Gastroesophageal sphincter (tissue), 4 donors: ENCODE measurements around the gene COL19A1. TPM values are rescaled to one million over a fixed set of nuclear protein-coding genes. Genes with fewer than 3 reads are reported as not detected.
"Not testable (repeated sequence)": the region's sequence is repeated elsewhere in the genome, so short reads cannot be mapped to it uniquely, and the experiment has no call there.

Source experiments
- ATAC-seq: fragments of 150-250 bp; one replicate; pipeline ENCODE4 v1.9.1; 2016; ENCODE audit warnings: mild to moderate bottlenecking, moderate library complexity
- H3K27ac ChIP-seq, 4 donors: fragments of 200-600 bp; sonication (generic) in 3 of 4; 1 replicate in 3 of 4; 2 replicates in 1 of 4; pipeline ENCODE4 v1.5.1; 2016 to 2019
- H3K27me3 ChIP-seq: fragments of 200-600 bp; sonication (generic); one replicate; pipeline ENCODE4 v1.5.1; 2019
- H3K36me3 ChIP-seq, 2 donors: fragments of 200-600 bp; sonication (generic); one replicate each; pipeline ENCODE4 v1.5.1; 2019; ENCODE audit warnings: control low read depth in 1 of 2
- H3K4me1 ChIP-seq, 3 donors: fragments of 200-600 bp; sonication (generic); 1 replicate in 2 of 3; 2 replicates in 1 of 3; pipeline ENCODE4 v1.5.1; 2016 to 2019; ENCODE audit warnings: control low read depth in 2 of 3
- H3K4me3 ChIP-seq, 2 donors: fragments of 200-600 bp; sonication (generic); one replicate each; pipeline ENCODE4 v1.5.1; 2019; ENCODE audit warnings: mild to moderate bottlenecking in 1 of 2, moderate library complexity in 1 of 2
- H3K9me3 ChIP-seq, 3 donors: fragments of 200-600 bp; sonication (generic); one replicate each; pipeline ENCODE4 v1.5.1; 2017 to 2019; ENCODE audit warnings: control low read depth in 2 of 3
- CTCF ChIP-seq, 4 experiments: fragments of 200-600 bp in 2 of 4; fragments of 450-650 bp in 2 of 4; sonication (generic) in 1 of 4; IDR thresholded peaks; one replicate each; pipeline ENCODE4 v1.5.1; 2017 to 2019; ENCODE audit warnings: antibody characterized with exemption in 4 of 4, mild to moderate bottlenecking in 2 of 4, moderate library complexity in 2 of 4
- EP300 ChIP-seq: sonication (generic); formaldehyde crosslinking; IDR thresholded peaks from one replicate; pipeline ENCODE4 v1.6.1; 2017; ENCODE audit warnings: antibody characterized with exemption, mild to moderate bottlenecking
- POLR2A ChIP-seq, 2 donors: fragments of 450-650 bp; IDR thresholded peaks; one replicate each; pipeline ENCODE4 v1.6.1; 2017; ENCODE audit warnings: antibody characterized with exemption in 2 of 2, mild to moderate bottlenecking in 2 of 2, moderate library complexity in 1 of 2
- POLR2AphosphoS5 ChIP-seq: sonication (generic); formaldehyde crosslinking; IDR thresholded peaks from one replicate; pipeline ENCODE4 v1.6.1; 2017; ENCODE audit warnings: antibody characterized with exemption
- WGBS, 2 donors: methylation state at CpG; one replicate each; pipeline ENCODE4 v1.1.5; 2018; ENCODE audit warnings: low coverage in 1 of 2; 5-methylcytosine and 5-hydroxymethylcytosine counted together
- total RNA-seq, 4 donors: library from RNA; depleted of rRNA; stranded (reverse); fragments of >200 nt; gene quantifications; one replicate each; pipeline ENCODE4 v1.1.0, GENCODE V29; 2016

COL19A1 gene
- total RNA-seq, 4 donors from 2014 or later = 3.7 to 15.6 (median 6.5) TPM

GRCh38 chr6:69987550-69987949 lies 121.2 kb downstream of the COL19A1 start:
- Histone ChIP-seq H3K9me3 (no peaks in the 10 kb centered on the region), H3K36me3 (no peaks in the 10 kb centered on the region), H3K4me1 (no peaks in the 10 kb centered on the region), H3K27ac (no peak overlapping the region), H3K27me3 (no peaks in the 10 kb centered on the region), H3K4me3 (no peak overlapping the region)
- no peak for ATAC-seq
- TF ChIP-seq POLR2A (IDR thresholded peaks at IDR 0.05) = no peak
- no peak for TF ChIP-seq CTCF (IDR thresholded peaks at IDR 0.05)
- TF ChIP-seq POLR2AphosphoS5 = no peak
- 55 to 72% methylated on average over 2 of the region's 2 CpGs for WGBS, 2 donors

GRCh38 chr6:69988458-69989126 lies 122.2 kb downstream of the COL19A1 start:
- Histone ChIP-seq H3K4me3 (no peak overlapping the region), H3K4me1 (no peaks in the 10 kb centered on the region), H3K9me3 (no peaks in the 10 kb centered on the region), H3K27me3 (no peaks in the 10 kb centered on the region), H3K27ac (no peak overlapping the region), H3K36me3 (no peaks in the 10 kb centered on the region)
- TF ChIP-seq CTCF (IDR thresholded peaks at IDR 0.05) (no peak), POLR2A (IDR thresholded peaks at IDR 0.05) (no peak), POLR2AphosphoS5 (no peak), EP300 (no peak)
- WGBS, 2 donors = 77 to 85% methylated on average over 5 of the region's 5 CpGs
- ATAC-seq = no peak

GRCh38 chr6:69994251-69994650 lies 127.9 kb downstream of the COL19A1 start:
- H3K27ac ChIP-seq = no peak overlapping the region
- no peaks in the 10 kb centered on the region for H3K27me3 ChIP-seq
- no peaks in the 10 kb centered on the region for H3K36me3 ChIP-seq
- no peak overlapping the region for H3K4me3 ChIP-seq
- no peaks in the 10 kb centered on the region for H3K9me3 ChIP-seq
- no peak for ATAC-seq
- no peak for TF ChIP-seq POLR2AphosphoS5
- no peaks in the 10 kb centered on the region for H3K4me1 ChIP-seq
- WGBS, 2 donors = 68% methylated on average over 2 of the region's 2 CpGs; no CpG with 5 or more reads in 1 of the 2 donors

- no peak for TF ChIP-seq POLR2AphosphoS5
- no peak for TF ChIP-seq EP300
- TF ChIP-seq CTCF (IDR thresholded peaks at IDR 0.05) = no peak
- TF ChIP-seq POLR2A (IDR thresholded peaks at IDR 0.05) = no peak
- no peak for ATAC-seq
Observed at GRCh38 chr6:70008189-70008588, 141.8 kb downstream of the COL19A1 start.

GRCh38 chr6:70010339-70010738 lies 144.0 kb downstream of the COL19A1 start:
- not testable (repeated sequence) for ATAC-seq, H3K9me3 ChIP-seq, H3K27ac ChIP-seq, H3K27me3 ChIP-seq, H3K4me3 ChIP-seq, H3K36me3 ChIP-seq, H3K4me1 ChIP-seq
- 81 to 92% methylated on average over 7 to 10 of the region's 28 CpGs for WGBS, 2 donors

More at GRCh38 chr6:70008189-70008588, 141.8 kb downstream of the COL19A1 start:
- Histone ChIP-seq H3K36me3 (no peaks in the 10 kb centered on the region), H3K27ac (no peak overlapping the region), H3K9me3 (peaks cover 0 to 6% (median 0%) of the 10 kb centered on the region in 3 donors), H3K27me3 (no peaks in the 10 kb centered on the region), H3K4me1 (no peaks in the 10 kb centered on the region), H3K4me3 (no peak overlapping the region)

- not testable (repeated sequence) for H3K27me3 ChIP-seq, H3K4me1 ChIP-seq, H3K4me3 ChIP-seq, H3K36me3 ChIP-seq, ATAC-seq, H3K27ac ChIP-seq, H3K9me3 ChIP-seq
- 68 to 98% methylated on average over 7 to 10 of the region's 10 CpGs for WGBS, 2 donors
Observed at GRCh38 chr6:70023201-70023600, 156.8 kb downstream of the COL19A1 start.
